Activated effector memory CD4-positive, alpha-beta T cell treated with anti-CD3 and anti-CD28 coated beads, Interleukin-2, amount 50 U/mL, for 16 hours (primary cell): ENCODE data around the gene LYSMD2.

Experiments
- DNase-seq: peaks from one replicate; pipeline ENCODE4 v3.0.0-alpha.2; 2020

LYSMD2 gene

GRCh38 chr15:51718746-51719145 lies 18.7 kb downstream of the LYSMD2 start:
- DNase-seq, result no peak

- no peak for DNase-seq
Measured at GRCh38 chr15:51718219-51718618, 19.2 kb downstream of the LYSMD2 start.

- no peak for DNase-seq
Measured at GRCh38 chr15:51714911-51715310, 22.5 kb downstream of the LYSMD2 start.

GRCh38 chr15:51714162-51714561 lies 23.3 kb downstream of the LYSMD2 start:
- no peak for DNase-seq

- no peak for DNase-seq
Measured at GRCh38 chr15:51709031-51709430, 28.4 kb downstream of the LYSMD2 start.

- no peak for DNase-seq
Measured at GRCh38 chr15:51708013-51708412, 29.4 kb downstream of the LYSMD2 start.

- DNase-seq, result no peak
Measured at GRCh38 chr15:51706926-51707608, 30.4 kb downstream of the LYSMD2 start.

- DNase-seq, result no peak
Measured at GRCh38 chr15:51706291-51706690, 31.2 kb downstream of the LYSMD2 start.

GRCh38 chr15:51702710-51703109 lies 34.7 kb downstream of the LYSMD2 start:
- DNase-seq, result no peak

- DNase-seq, result no peak
Measured at GRCh38 chr15:51699373-51699772, 38.1 kb downstream of the LYSMD2 start.

- DNase-seq, result no peak
Measured at GRCh38 chr15:51697163-51697562, 40.3 kb downstream of the LYSMD2 start.

- DNase-seq, result no peak
Measured at GRCh38 chr15:51696566-51696965, 40.9 kb downstream of the LYSMD2 start.

GRCh38 chr15:51692154-51692553 lies 45.3 kb downstream of the LYSMD2 start:
- DNase-seq, result no peak

- DNase-seq, result no peak
Measured at GRCh38 chr15:51688863-51689262, 48.6 kb downstream of the LYSMD2 start.

GRCh38 chr15:51687565-51687964 lies 49.9 kb downstream of the LYSMD2 start:
- no peak for DNase-seq

GRCh38 chr15:51681303-51681963 lies 56.0 kb downstream of the LYSMD2 start, which contains the start of gene SCG3:
SCG3 (plus strand) TSS chr15:51681503; CDS start chr15:51681756, 253 bp downstream.
- peak; percentile 76 for DNase-seq

- no peak for DNase-seq
Measured at GRCh38 chr15:51680321-51680720, 57.1 kb downstream of the LYSMD2 start.

- DNase-seq, result no peak
Measured at GRCh38 chr15:51678096-51678495, 59.4 kb downstream of the LYSMD2 start.

- DNase-seq, result no peak
Measured at GRCh38 chr15:51677452-51677851, 60.0 kb downstream of the LYSMD2 start.

GRCh38 chr15:51677021-51677420 lies 60.4 kb downstream of the LYSMD2 start:
- no peak for DNase-seq

- DNase-seq, result no peak
Measured at GRCh38 chr15:51675234-51675633, 62.2 kb downstream of the LYSMD2 start.
